HG03439 (cell line): ENCODE measurements around the gene AKAP6.

Source experiments
- ATAC-seq: cut with Tn5 transposase; IDR thresholded peaks from one replicate; pipeline ENCODE4 v1.9.1; 2021; ENCODE audit warnings: mild to moderate bottlenecking, moderate library complexity; ENCODE audit not compliant: unreplicated experiment

Gene AKAP6

DNA sequence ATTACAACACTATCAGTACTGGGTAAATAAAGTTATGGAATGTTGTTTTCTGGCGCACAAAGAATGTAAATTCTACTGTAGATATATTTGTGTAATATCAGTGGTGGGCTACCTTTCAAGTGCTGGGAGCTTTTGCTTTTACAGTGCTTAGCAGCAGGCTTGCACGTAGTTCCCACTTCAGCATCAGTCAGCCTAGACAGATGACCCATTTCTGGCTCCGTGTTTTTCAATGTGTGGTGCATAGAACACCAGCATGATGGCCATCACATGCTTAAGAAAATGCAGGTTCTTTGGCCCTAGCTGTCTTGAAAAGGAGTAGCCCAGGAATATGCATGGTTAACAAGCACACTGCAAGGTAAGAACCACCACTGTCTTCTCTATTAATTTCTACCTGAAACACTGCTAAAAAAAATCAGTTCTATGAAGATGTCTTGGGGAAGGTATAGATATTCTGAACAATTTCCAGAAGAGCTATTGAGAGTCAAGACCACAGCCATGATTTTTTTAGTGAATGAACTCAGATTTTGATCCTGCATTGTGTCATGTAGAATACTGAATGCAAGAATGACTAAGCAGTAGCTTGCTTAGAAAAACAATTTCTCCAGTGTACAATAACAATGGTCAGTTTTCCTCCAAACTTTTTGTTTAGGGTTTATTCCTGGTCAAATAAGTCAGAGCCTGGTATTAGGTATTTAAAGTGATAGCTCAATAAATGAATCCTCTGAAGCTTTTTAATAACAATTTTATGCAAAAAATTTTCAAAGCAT lies 195.7 kb downstream of the AKAP6 start:
- no peak for ATAC-seq

DNA sequence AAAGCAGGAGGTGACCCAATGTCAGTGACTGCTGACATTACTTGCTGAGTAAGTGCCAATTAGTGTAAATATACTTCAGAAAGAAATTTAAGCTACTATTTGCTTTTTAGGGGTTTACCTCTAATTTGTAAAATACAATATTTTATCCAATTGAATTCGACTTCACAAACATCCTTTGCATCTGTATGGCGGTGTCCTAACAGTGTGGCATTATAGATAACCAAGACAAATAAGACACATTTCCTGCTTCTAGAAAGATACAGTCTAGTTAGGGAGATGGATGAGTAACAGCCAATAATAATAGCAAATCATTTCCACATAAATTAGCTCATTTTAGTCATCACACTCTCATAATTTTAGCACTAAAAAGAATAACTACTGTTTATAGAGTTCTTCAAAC lies 196.5 kb downstream of the AKAP6 start:
- ATAC-seq, result no peak

DNA sequence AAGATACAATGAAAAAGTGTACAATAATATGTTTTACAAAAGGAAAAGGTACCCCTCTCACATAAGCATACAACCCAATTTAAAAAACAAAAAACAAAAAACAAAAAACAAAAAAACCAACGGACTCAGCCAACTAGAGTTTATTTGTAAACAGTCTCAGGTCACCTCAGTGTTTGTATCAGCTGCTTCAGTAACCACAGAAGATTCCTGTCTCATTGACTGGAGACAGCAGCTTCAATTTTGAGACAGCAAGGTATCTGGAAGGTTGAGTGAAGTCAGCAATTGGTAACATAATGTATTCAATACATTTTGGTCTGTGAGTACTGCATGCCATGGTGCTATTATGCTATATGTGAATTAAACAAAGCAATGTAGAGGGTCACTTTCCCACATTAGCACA lies 201.7 kb downstream of the AKAP6 start:
- no peak for ATAC-seq

DNA sequence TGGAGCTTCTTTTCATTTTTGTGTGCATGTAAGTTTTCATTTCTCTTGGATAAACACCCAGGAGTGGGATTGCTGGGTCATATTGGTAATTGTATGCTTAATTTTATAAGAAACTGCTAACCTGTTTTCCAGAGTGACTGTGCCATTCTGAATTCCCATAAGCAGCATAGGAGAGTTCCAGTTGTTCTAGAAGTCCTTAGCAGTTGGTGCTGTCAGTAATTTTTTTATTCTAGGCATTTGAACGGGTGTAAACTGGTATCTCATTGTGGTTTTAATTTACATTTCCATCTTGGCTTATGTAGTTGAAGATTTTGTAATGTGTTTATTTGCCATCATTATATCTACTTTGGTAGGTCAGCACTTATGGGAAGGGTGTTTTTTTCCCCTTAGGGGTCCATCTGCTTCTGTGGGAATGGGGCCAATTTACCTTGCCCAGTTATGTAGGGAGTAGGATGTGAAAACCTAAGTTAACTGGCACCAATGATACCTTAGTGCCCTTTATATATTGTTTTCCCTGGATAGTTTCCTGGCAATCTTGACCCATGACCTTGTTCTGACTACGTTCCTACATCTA lies 202.9 kb downstream of the AKAP6 start:
- no peak for ATAC-seq

DNA sequence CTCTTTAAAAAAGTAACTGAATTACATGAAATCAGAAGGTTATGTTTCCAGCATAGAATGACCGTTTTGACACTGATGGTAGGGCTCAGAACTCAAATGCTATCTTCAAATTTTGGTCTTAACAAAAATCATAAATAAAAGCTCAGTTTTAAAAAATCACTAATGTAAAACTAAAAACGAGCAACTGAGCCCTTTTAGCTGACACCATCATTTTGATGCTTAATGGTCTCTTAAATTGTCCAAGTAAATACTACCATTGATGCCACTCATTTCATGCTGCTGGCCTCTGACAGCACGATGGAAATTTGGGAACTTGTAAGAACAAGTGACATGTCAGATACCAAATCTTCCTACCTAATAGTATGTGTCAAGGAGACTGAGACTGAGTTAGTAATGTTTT lies 205.0 kb downstream of the AKAP6 start:
- no peak for ATAC-seq

DNA sequence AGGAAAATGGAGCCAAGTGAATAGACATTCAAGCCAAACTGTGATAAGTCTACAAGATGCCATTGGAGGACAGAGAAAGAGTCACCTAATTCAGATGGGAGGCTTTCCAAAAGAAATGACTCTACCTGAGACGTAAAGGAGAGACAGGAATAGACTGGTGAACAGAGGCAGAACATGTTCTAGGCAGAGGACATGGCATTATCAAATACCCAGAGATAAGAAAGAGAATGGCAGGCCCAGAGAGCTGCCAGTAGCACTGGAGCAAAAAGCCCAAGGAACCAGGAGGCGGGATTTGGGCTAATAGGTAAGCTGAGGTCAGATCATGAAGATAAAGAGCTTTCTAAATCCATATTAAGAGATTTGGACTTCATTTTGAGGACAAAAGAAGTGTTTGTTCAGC lies 207.1 kb downstream of the AKAP6 start:
- ATAC-seq, result no peak

DNA sequence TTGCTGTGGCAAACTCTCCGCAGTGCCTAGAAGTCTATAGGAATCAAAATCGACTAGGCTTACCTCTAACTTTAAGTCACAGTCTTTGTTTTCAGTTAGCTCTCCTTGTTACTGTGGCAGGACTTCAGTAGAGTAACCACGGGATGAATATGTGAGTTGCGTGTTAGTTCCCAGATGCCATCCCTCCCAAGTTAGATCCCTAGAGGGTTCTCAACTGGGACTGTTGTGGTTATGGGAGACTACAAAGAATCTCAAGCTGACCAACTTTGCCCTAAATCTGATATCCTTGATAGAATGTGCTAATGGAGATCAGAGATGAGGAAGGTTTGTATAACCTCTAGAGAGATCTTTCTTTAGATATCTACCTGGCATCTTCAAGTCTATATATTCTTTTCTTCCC lies 208.1 kb downstream of the AKAP6 start:
- ATAC-seq, result no peak

DNA sequence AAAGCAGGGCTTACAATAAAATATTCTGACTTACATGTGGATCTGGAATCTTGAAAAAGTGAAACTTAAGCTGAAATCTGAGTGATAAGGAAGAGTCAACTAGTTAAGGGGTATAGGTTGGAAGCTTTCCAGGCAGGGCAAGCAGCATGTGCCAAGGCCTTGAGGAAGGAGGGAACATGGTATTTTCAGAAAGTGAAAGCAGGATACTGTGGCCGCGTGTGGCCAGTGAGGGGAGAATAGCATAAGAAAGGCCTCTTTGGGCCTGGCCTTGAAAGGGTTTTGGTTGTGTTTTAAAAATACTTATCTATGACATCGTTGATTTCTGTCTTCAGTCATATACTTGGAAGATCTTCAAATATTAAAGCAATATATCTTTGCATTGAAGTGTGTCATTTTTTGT lies 213.4 kb downstream of the AKAP6 start:
- no peak for ATAC-seq

DNA sequence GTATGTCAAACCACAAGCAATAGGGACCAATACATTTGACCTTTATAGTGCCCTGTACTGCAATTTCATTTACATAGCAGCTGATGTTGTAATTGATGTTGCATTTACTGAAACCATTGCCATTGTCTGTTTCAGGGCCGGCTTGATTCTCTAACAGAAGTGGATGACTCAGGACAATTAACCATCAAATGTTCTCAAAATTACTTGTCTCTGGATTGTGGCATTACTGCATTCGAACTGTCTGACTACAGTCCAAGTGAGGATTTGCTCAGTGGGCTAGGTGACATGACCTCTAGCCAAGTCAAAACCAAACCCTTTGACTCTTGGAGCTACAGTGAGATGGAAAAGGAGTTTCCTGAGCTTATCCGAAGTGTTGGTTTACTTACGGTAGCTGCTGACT lies 216.0 kb downstream of the AKAP6 start:
- no peak for ATAC-seq

DNA sequence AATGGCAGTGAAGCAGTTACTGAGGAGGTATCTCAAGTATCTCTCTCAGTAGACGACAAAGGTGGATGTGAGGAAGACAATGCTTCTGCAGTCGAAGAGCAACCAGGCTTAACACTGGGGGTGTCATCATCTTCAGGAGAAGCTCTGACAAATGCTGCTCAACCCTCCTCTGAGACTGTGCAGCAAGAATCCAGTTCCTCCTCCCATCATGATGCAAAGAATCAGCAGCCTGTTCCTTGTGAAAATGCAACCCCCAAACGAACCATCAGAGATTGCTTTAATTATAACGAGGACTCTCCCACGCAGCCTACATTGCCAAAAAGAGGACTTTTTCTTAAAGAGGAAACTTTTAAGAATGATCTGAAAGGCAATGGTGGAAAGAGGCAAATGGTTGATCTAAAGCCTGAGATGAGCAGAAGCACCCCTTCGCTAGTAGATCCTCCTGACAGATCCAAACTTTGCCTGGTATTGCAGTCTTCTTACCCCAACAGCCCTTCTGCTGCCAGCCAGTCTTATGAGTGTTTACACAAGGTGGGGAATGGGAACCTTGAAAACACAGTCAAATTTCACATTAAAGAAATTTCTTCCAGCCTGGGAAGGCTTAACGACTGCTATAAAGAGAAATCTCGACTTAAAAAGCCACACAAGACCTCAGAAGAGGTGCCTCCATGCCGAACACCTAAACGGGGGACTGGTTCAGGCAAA lies 216.6 kb downstream of the AKAP6 start:
- ATAC-seq, result no peak

DNA sequence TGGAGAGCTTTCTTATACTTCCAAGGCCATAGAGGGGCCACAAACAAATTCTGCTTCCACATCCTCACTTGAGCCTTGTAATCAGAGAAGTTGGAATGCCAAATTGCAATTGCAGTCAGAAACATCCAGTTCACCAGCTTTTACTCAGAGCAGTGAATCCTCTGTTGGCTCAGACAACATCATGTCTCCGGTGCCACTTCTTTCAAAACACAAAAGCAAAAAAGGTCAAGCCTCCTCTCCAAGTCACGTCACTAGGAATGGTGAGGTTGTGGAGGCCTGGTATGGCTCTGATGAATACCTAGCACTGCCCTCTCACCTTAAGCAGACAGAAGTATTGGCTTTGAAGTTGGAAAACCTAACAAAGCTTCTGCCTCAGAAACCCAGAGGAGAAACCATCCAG lies 217.1 kb downstream of the AKAP6 start:
- ATAC-seq, result no peak

DNA sequence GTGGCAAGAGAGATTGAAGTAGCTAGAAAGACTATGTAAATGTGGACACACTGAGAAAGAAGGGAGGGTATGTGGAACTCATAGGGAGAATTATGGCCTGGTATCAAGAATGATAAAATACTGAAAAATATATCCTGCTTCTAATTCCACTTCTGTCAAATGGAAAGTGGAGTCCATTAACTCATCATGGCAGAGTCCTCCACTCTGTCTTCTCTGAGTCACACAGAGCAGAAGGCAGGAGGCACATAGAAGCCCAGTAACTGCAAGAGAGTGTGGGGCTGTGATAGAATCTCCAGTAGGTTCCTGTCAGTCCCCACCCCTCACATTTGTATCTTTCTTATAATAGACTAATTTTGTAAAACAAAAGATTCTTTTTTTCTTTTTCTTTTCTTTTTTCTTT lies 223.7 kb downstream of the AKAP6 start:
- no peak for ATAC-seq

DNA sequence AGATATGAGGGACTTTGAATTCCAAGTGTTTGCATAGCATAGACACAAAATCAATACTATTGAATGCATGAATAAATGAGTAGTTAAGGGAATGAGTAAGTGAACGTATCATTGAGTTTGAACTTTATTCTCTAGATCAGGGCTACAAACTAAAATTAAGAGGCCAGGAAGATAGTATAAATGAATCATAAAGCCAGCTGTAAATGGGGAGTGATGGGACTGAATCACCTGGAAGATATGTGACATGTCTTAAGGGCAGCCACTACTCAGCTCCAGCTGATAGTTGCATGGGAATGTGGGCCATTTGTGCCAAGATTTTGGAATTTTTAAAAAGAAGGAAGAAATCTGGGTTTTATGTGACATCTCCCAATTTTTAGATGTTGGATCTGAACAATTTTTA lies 229.9 kb downstream of the AKAP6 start:
- ATAC-seq, result no peak

DNA sequence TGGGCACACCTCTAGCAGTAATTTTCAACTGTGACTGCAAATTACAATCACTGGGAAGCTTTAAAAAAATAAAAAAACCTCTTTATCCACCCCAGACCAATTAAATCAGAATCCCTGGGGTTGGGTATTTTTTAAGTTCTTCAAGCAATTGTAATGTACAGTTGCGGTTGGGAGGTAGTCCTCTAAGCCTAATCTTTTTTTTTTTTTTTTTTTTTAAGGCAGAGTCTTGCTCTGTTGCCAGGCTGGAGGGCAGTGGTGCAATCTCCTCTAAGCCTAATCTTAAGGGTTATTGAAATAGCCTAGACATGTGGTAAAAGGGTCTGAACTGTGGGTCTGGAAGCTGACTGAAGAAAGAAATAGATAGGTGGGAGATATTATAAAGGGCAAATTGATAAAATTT lies 230.5 kb downstream of the AKAP6 start:
- no peak for ATAC-seq

DNA sequence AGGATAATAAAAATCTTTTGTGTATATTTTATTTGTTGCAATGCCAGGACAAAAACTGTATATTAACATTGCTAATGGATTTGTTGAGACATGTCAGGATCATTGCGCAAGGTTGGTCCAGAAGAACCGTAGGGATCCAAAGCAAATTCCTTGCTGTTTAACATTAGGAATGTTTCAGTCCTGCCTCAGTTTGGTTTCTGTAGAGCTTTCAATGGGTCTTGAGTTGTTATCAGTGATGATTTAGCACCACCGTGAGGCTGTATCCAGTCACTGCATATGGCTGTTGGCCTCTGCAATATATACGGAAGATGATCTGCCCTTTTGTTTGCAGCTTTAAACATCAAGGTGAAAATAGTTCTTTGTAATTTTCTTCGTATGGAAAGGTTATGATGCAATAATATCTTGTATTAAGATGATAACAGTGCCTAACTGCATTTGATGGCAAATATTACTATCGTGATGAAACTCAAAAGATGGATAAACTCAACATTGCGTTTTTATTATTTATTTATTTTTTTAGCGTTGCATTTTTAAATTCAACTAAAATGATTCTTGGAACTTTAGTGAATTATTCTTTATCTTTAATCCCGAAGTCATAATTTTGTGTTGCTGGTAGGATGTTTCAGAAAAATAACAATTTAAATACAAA lies 231.2 kb downstream of the AKAP6 start:
- no peak for ATAC-seq

DNA sequence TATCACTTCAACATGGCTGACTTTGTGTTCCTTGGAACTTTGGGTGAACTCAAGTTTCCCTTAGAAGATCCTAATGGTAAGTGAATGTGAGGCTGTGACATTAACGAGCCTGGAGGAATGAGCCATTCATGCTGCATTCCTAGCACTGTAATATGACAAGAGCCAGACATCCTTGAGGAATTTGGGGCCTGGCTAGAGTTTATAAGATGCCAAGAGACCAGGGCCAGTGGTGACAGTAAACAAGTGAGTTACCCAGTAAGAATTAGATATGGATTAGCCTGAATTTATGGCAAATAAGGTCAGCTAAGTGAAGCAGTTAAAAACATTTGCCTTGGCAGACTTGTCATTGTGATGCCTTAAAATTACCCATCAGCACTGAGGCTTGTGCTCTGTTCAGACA lies 232.4 kb downstream of the AKAP6 start:
- ATAC-seq, result no peak

DNA sequence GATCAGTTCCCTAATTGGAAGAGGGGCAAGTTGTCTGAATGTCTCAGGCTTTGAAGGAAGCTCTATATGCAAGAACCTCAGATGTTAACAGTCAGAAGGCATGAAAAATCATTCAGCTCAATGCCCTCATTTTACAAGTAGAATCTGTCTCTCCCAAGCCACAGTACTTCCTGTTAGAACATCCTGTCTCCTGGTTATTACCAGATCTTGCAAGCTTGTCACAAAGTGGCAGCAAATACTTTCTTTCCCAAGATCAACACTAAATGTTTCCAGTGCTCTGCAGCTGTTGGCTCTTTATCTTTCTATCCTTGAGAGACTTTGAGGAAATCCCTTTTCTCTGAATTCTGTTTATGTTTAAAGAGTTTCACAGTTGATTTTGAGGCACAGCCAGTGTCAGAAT lies 235.5 kb downstream of the AKAP6 start:
- no peak for ATAC-seq

DNA sequence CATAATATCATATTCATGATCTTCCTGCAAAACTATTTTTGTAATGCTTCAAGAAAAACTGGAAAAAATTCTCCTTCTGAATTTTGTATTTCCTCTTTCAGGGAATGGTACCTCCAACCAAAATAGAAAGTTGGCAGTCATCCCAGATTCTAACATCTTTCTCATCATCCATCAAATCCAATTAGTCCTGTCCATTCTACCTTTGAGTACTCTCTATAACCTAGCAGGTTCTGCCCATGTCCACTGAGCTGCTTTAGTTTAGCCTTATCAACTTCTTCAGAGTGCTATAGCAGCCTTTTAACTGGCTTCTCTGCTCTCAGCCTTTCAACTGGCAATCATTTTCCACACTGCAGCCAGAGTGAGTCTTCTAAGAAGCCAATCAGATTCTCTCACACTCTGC lies 236.2 kb downstream of the AKAP6 start:
- ATAC-seq, result no peak

DNA sequence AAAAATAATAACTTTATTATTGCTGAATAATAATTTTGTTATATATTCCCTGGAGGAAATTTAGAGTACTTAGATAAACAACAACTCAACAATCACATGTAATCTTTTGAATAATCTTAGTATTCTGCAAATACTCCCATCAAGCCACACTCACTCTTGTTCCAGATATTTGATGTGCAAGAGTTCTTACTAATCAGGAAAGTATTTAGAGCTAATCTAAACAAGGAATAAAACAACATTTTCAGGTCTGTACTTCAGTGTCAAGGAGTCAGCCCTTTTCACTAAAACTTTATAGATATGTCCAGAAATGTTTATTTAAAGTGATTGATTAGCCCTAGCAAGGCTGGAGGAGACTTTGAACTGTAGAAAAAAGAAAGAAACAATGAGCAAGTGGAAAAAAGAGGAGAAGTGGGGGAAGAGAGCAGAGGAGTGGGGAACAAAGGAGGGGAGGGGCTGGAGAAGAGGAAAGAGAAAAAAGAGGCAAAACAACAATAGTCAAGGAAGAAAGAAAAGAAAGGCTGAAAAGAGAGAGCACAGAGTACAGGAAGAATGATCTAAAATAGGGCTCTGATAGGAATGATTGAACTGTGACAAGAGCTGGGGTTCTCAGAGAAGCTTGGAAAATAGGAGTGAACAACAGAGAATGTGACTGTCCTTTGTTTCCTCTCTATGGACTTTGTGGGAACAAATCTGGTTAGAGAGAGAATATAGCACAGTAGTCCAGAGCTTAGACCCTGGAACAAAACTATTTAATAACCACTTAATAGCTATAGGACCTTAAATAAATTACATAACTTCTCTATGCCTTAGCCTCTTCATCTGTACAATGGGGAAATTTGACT lies 238.7 kb downstream of the AKAP6 start:
- no peak for ATAC-seq

DNA sequence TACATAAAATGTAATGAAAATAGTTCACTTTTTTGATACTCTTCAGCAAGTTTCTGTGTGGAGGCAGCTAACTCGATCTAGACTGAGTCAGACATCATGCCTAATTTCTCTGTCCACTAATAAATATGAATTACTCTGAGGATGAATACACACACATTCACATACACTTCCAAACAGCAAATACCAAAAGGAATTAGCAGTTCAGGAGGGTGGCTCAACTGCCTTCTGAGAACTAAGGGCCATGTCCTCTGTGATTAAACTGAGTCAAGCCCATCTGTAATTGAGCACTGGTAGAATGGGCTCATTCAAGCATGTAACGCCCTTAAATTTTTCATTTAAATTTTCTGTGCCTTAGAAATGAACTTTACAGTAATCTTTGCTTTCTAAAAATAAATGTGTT lies 242.5 kb downstream of the AKAP6 start:
- no peak for ATAC-seq
